Naive thymus-derived CD4-positive, alpha-beta T cell (primary cell): ENCODE results near the gene RTN1. TPM values are rescaled to one million over a fixed set of nuclear protein-coding genes. Genes with fewer than 3 reads are reported as not detected.

Source experiments
- ATAC-seq: fragments of 150-1000 bp; cut with Tn5 transposase; 2 replicates; pipeline ENCODE4 v1.10.0; 2021; ENCODE audit warnings: mild to moderate bottlenecking, moderate library complexity
- CTCF ChIA-PET: fragments of 350-600 bp; sonication (Branson Sonifier 250); formaldehyde crosslinking; loops from one replicate; lab custom pipeline; 2021; ENCODE audit warnings: antibody characterized with exemption; lab: Charles Lee
- POLR2A ChIA-PET: fragments of 350-600 bp; sonication (Branson Sonifier 250); formaldehyde crosslinking; loops from one replicate; lab custom pipeline; 2021; ENCODE audit warnings: antibody characterized with exemption, inconsistent platforms; lab: Charles Lee
- DNase-seq, 9 donors: peaks; one replicate each; pipeline versions ENCODE4 v3.0.0 to v3.0.0-alpha.2; 2020 to 2022; ENCODE audit warnings: mixed read lengths in 1 of 9
- H3K27ac ChIP-seq: one replicate; pipeline ENCODE4 v1.7.0; 2013; ENCODE audit warnings: mild to moderate bottlenecking, low read depth, low read length, moderate library complexity
- H3K27me3 ChIP-seq, 2 donors: one replicate each; pipeline ENCODE4 v1.7.0; 2013; ENCODE audit warnings: low read length in 2 of 2, mild to moderate bottlenecking in 2 of 2, moderate library complexity in 2 of 2; ENCODE audit not compliant: control insufficient read depth in 2 of 2, insufficient read depth in 2 of 2
- H3K36me3 ChIP-seq, 3 experiments: 1 replicate in 2 of 3; 2 replicates in 1 of 3; pipeline ENCODE4 v1.7.0; 2013; ENCODE audit warnings: low read length in 3 of 3, mild to moderate bottlenecking in 3 of 3, moderate library complexity in 1 of 3; ENCODE audit not compliant: insufficient read depth in 3 of 3, control insufficient read depth in 2 of 3
- H3K4me1 ChIP-seq, 2 donors: one replicate each; pipeline ENCODE4 v1.7.0; 2013; ENCODE audit warnings: low read length in 2 of 2, mild to moderate bottlenecking in 2 of 2, moderate library complexity in 1 of 2; ENCODE audit not compliant: control insufficient read depth in 2 of 2, insufficient read depth in 2 of 2
- H3K4me3 ChIP-seq: 2 replicates; pipeline ENCODE4 v1.7.0; 2013; ENCODE audit warnings: mild to moderate bottlenecking, low read length
- H3K9me3 ChIP-seq, 3 experiments: 1 replicate in 2 of 3; 2 replicates in 1 of 3; pipeline ENCODE4 v1.7.0; 2013; ENCODE audit warnings: low read length in 3 of 3; ENCODE audit not compliant: control insufficient read depth in 2 of 3
- H3K27ac Mint-ChIP-seq, 9 donors: one replicate each; pipeline ENCODE4 v1.8.0; 2020 to 2022; ENCODE audit warnings: mixed read lengths in 9 of 9, mild to moderate bottlenecking in 8 of 9, moderate library complexity in 5 of 9, inconsistent platforms in 2 of 9
- H3K27me3 Mint-ChIP-seq, 5 donors: one replicate each; pipeline ENCODE4 v1.8.0; 2021 to 2022; ENCODE audit warnings: mixed read lengths in 5 of 5, mild to moderate bottlenecking in 1 of 5
- H3K36me3 Mint-ChIP-seq, 5 donors: one replicate each; pipeline ENCODE4 v1.8.0; 2020 to 2022; ENCODE audit warnings: mixed read lengths in 5 of 5, mild to moderate bottlenecking in 3 of 5, inconsistent platforms in 1 of 5
- H3K4me1 Mint-ChIP-seq, 7 donors: one replicate each; pipeline ENCODE4 v1.8.0; 2020 to 2022; ENCODE audit warnings: mixed read lengths in 7 of 7, mild to moderate bottlenecking in 3 of 7, inconsistent platforms in 1 of 7
- H3K4me3 Mint-ChIP-seq, 10 donors: one replicate each; pipeline ENCODE4 v1.8.0; 2020 to 2022; ENCODE audit warnings: mild to moderate bottlenecking in 10 of 10, mixed read lengths in 10 of 10, moderate library complexity in 6 of 10, inconsistent platforms in 2 of 10
- H3K9me3 Mint-ChIP-seq, 11 donors: one replicate each; pipeline ENCODE4 v1.8.0; 2020 to 2022; ENCODE audit warnings: mixed read lengths in 11 of 11, mild to moderate bottlenecking in 4 of 11, inconsistent platforms in 1 of 11, moderate library complexity in 1 of 11
- intact Hi-C, 2 donors: fragments of 100-400 bp; cut with micrococcal nuclease; formaldehyde crosslinking; loops; one replicate each; pipeline ENCODE4 v1.15.1; 2023
- polyA plus RNA-seq, 2 donors: library from polyadenylated mRNA; unstranded; fragments of 300-500 nt; fragmentation: Illumina TruSeq; gene quantifications; one replicate each; pipeline ENCODE4 v1.2.3, GENCODE V29; 2021
- total RNA-seq, 6 experiments: library from RNA in 5 of 6; stranded (reverse) in 5 of 6; gene quantifications; 1 replicate in 5 of 6; 2 replicates in 1 of 6; pipeline ENCODE4 v1.2.3 and lab custom pipeline; 2021 to 2026

RTN1 gene
- total and polyA plus RNA-seq, 7 experiments from 2014 or later: 0.24 to 9.4 (median 0.77) TPM; not detected in 3

- CTCF ChIA-PET: no interaction called here
- no peak for DNase-seq
- H3K4me3 Mint-ChIP-seq: no peak overlapping the region
- H3K4me1 Mint-ChIP-seq: peaks cover 0 to 5% (median 2%) of the 10 kb centered on the region in 7 donors
- no peak for ATAC-seq
- no peaks in the 10 kb centered on the region for H3K9me3 ChIP-seq
- intact Hi-C loops: no loop called here
- no peaks in the 10 kb centered on the region for H3K27me3 ChIP-seq
- no peaks in the 10 kb centered on the region for H3K4me1 ChIP-seq
- peaks cover 0 to 8% (median 0%) of the 10 kb centered on the region in 5 donors for H3K36me3 Mint-ChIP-seq
- H3K27ac ChIP-seq: no peak overlapping the region
- H3K36me3 ChIP-seq: no peaks in the 10 kb centered on the region
- H3K27ac Mint-ChIP-seq: no peak overlapping the region
- peaks cover 0 to 30% (median 14%) of the 10 kb centered on the region in 5 donors for H3K27me3 Mint-ChIP-seq
- POLR2A ChIA-PET: no interaction called here
- H3K4me3 ChIP-seq: no peak overlapping the region
- H3K9me3 Mint-ChIP-seq: peaks cover 3 to 28% (median 11%) of the 10 kb centered on the region in 11 donors
Measured at GRCh38 chr14:59852350-59852749, 18.2 kb downstream of the RTN1 start.

DNA sequence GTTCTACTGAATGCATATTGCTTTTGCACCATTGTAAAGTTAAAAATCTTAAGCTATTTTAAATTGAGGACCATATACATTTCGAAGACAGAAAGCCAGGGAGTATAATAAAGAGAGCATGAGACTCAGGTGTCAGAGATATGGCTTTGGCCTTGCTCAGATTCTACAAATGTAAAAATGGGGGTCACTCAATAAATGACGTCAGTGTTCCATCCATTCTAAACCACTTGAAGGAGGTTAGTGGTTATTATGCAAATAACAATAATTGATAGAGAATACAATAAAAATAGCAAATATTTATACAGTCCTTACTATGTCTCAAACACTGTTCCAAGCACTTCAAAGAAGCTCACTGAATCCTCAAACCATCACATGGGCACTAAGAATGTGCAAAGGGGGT is 20.1 kb downstream of the RTN1 start:
- no peak overlapping the region for H3K27ac Mint-ChIP-seq
- Histone ChIP-seq H3K9me3 (no peaks in the 10 kb centered on the region), H3K4me1 (no peaks in the 10 kb centered on the region), H3K36me3 (no peaks in the 10 kb centered on the region), H3K27me3 (no peaks in the 10 kb centered on the region), H3K4me3 (no peak overlapping the region), H3K27ac (no peak overlapping the region)
- ChIA-PET CTCF (no interaction called here), POLR2A (no interaction called here)
- H3K4me1 Mint-ChIP-seq: peaks cover 0 to 5% (median 2%) of the 10 kb centered on the region in 7 donors
- intact Hi-C loops: no loop called here
- H3K27me3 Mint-ChIP-seq: peaks cover 5 to 19% (median 9%) of the 10 kb centered on the region in 5 donors
- H3K9me3 Mint-ChIP-seq: peaks cover 0 to 10% (median 6%) of the 10 kb centered on the region in 11 donors
- DNase-seq: no peak
- peaks cover 0 to 4% (median 0%) of the 10 kb centered on the region in 5 donors for H3K36me3 Mint-ChIP-seq
- H3K4me3 Mint-ChIP-seq: no peak overlapping the region
- no peak for ATAC-seq

DNA sequence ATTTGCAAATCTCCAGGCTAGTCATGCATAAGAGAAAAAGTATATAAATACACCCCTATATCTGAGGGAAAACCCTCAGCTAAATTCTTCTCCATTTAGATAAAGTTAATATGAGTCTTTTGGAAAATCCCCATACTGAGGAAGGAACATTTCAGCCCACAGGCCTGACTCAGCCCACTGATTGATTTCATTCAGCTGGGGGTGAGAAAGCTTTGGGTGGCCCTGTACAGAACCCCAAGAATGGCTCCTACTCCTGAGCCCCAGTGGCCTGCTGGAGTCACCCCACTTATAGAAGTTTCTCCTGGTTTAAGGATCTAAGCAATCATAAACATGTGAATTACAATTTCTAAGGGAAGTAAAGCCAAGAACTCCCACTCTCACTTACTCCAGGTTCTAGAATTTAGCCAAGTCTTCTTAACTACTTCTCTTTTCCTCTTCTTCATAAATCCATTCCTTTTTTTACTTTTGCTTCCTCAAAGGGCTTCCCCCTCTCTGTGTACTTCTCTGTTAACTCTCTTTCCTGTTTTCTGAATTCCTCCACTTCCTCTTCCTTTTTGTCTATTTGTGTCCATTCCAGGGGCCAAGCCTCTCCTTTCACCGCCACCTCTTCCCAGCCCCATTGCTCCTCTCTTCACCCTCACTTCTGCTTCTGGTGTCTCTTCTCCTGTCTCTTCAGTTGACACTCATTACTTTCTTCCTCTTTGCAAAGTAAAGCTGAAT is 21.0 kb downstream of the RTN1 start:
- Mint-ChIP-seq H3K4me3 (no peak overlapping the region), H3K9me3 (peaks cover 0 to 2% (median 0%) of the 10 kb centered on the region in 11 donors), H3K27ac (no peak overlapping the region), H3K36me3 (no peaks in the 10 kb centered on the region), H3K4me1 (peaks cover 0 to 5% (median 2%) of the 10 kb centered on the region in 7 donors), H3K27me3 (peaks cover under 1 to 14% (median 7%) of the 10 kb centered on the region in 5 donors)
- Histone ChIP-seq H3K9me3 (no peaks in the 10 kb centered on the region), H3K27ac (no peak overlapping the region), H3K36me3 (no peaks in the 10 kb centered on the region), H3K4me3 (no peak overlapping the region), H3K27me3 (no peaks in the 10 kb centered on the region), H3K4me1 (no peaks in the 10 kb centered on the region)
- POLR2A ChIA-PET: no interaction called here
- DNase-seq (no peak), ATAC-seq (peak; percentile 52)
- intact Hi-C loops: no loop called here
- CTCF ChIA-PET: no interaction called here

GRCh38 chr14:59848671-59849070 is 21.9 kb downstream of the RTN1 start:
- POLR2A ChIA-PET: no interaction called here
- H3K36me3 ChIP-seq: no peaks in the 10 kb centered on the region
- DNase-seq (no peak), ATAC-seq (no peak)
- intact Hi-C loops: no loop called here
- Mint-ChIP-seq H3K27ac (no peak overlapping the region), H3K36me3 (no peaks in the 10 kb centered on the region), H3K4me1 (peaks cover 0 to 5% (median 2%) of the 10 kb centered on the region in 7 donors), H3K9me3 (no peaks in the 10 kb centered on the region), H3K27me3 (peaks cover 0 to 13% (median 9%) of the 10 kb centered on the region in 5 donors), H3K4me3 (no peak overlapping the region)
- no peak overlapping the region for H3K27ac ChIP-seq
- H3K9me3 ChIP-seq: no peaks in the 10 kb centered on the region
- no peaks in the 10 kb centered on the region for H3K4me1 ChIP-seq
- H3K4me3 ChIP-seq: no peak overlapping the region
- no peaks in the 10 kb centered on the region for H3K27me3 ChIP-seq
- CTCF ChIA-PET: no interaction called here

DNA sequence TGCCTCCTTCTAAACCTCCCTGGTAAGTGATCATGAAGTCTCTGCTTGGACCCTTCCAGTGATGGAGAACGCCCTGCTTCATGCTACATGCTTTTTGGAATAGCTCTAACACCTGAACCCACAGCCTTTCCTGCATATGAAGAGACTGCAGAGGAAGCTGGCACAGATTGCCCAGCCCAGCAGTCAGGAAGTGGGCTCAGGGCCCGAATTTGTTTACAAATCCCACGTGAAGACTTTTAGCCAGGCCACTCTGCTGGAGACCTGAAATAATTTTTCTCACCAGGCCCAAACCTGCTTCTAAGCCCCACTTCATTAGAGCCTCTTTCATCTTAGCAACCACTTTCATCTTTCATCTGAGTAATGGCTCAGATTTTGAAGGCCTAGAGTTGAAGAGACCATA is 22.9 kb downstream of the RTN1 start:
- ChIA-PET CTCF (no interaction called here), POLR2A (no interaction called here)
- intact Hi-C loops: no loop called here
- Histone ChIP-seq H3K4me3 (no peak overlapping the region), H3K36me3 (no peaks in the 10 kb centered on the region), H3K9me3 (no peaks in the 10 kb centered on the region), H3K27me3 (no peaks in the 10 kb centered on the region), H3K27ac (no peak overlapping the region), H3K4me1 (no peaks in the 10 kb centered on the region)
- DNase-seq (no peak), ATAC-seq (no peak)
- H3K4me3 Mint-ChIP-seq: no peak overlapping the region
- peaks cover 0 to 5% (median 2%) of the 10 kb centered on the region in 7 donors for H3K4me1 Mint-ChIP-seq
- no peaks in the 10 kb centered on the region for H3K9me3 Mint-ChIP-seq
- peaks cover 0 to 13% (median 6%) of the 10 kb centered on the region in 5 donors for H3K27me3 Mint-ChIP-seq
- H3K27ac Mint-ChIP-seq: no peak overlapping the region
- H3K36me3 Mint-ChIP-seq: no peaks in the 10 kb centered on the region

GRCh38 chr14:59846595-59846994 is 24.0 kb downstream of the RTN1 start:
- POLR2A ChIA-PET: no interaction called here
- H3K9me3 ChIP-seq: no peaks in the 10 kb centered on the region
- Mint-ChIP-seq H3K4me1 (peaks cover 0 to 5% (median 2%) of the 10 kb centered on the region in 7 donors), H3K36me3 (no peaks in the 10 kb centered on the region), H3K4me3 (no peak overlapping the region), H3K27me3 (peaks cover 0 to 13% (median 6%) of the 10 kb centered on the region in 5 donors), H3K9me3 (no peaks in the 10 kb centered on the region), H3K27ac (no peak overlapping the region)
- H3K27me3 ChIP-seq: no peaks in the 10 kb centered on the region
- intact Hi-C loops: no loop called here
- H3K4me3 ChIP-seq: no peak overlapping the region
- DNase-seq (no peak), ATAC-seq (no peak)
- CTCF ChIA-PET: no interaction called here
- no peak overlapping the region for H3K27ac ChIP-seq
- no peaks in the 10 kb centered on the region for H3K4me1 ChIP-seq
- no peaks in the 10 kb centered on the region for H3K36me3 ChIP-seq

GRCh38 chr14:59845245-59845644 is 25.3 kb downstream of the RTN1 start:
- Mint-ChIP-seq H3K4me1 (peaks cover 0 to 5% (median 2%) of the 10 kb centered on the region in 7 donors), H3K4me3 (no peak overlapping the region), H3K27ac (no peak overlapping the region), H3K27me3 (peaks cover 0 to 13% (median 6%) of the 10 kb centered on the region in 5 donors), H3K36me3 (no peaks in the 10 kb centered on the region), H3K9me3 (no peaks in the 10 kb centered on the region)
- no peak for ATAC-seq
- Histone ChIP-seq H3K27me3 (no peaks in the 10 kb centered on the region), H3K36me3 (no peaks in the 10 kb centered on the region), H3K27ac (no peak overlapping the region), H3K4me1 (no peaks in the 10 kb centered on the region), H3K4me3 (no peak overlapping the region), H3K9me3 (no peaks in the 10 kb centered on the region)
- no peak for DNase-seq
- ChIA-PET POLR2A (no interaction called here), CTCF (no interaction called here)
- intact Hi-C loops: no loop called here
